ENCODE measurements around the gene CERS6. TPM values are rescaled to one million over a fixed set of nuclear protein-coding genes. Genes with fewer than 3 reads are reported as not detected.

The CERS6 gene
- total RNA-seq, 3 donors from 2014 or later, result 36.4 to 46.4 (median 44.8) TPM

GRCh38 chr2:168805615-168806014, 349.5 kb downstream of the CERS6 start:
- no peak overlapping the region for H3K27ac ChIP-seq
- DNase-seq (ENCODE audit: low spot score in 2 of 2), result no peak
- no peaks in the 10 kb centered on the region for H3K36me3 ChIP-seq
- no peaks in the 10 kb centered on the region for H3K9me3 ChIP-seq
- no peak overlapping the region for H3K4me3 ChIP-seq
- H3K27me3 ChIP-seq, result no peaks in the 10 kb centered on the region
- intact Hi-C loops (cut with DNase I; ENCODE audit: low total_unique reads), result no loop called here
- TF ChIP-seq POLR2A (IDR thresholded peaks at IDR 0.05) (no peak), POLR2AphosphoS5 (IDR thresholded peaks at IDR 0.05) (no peak)
- TF ChIP-seq, protein P1, sequence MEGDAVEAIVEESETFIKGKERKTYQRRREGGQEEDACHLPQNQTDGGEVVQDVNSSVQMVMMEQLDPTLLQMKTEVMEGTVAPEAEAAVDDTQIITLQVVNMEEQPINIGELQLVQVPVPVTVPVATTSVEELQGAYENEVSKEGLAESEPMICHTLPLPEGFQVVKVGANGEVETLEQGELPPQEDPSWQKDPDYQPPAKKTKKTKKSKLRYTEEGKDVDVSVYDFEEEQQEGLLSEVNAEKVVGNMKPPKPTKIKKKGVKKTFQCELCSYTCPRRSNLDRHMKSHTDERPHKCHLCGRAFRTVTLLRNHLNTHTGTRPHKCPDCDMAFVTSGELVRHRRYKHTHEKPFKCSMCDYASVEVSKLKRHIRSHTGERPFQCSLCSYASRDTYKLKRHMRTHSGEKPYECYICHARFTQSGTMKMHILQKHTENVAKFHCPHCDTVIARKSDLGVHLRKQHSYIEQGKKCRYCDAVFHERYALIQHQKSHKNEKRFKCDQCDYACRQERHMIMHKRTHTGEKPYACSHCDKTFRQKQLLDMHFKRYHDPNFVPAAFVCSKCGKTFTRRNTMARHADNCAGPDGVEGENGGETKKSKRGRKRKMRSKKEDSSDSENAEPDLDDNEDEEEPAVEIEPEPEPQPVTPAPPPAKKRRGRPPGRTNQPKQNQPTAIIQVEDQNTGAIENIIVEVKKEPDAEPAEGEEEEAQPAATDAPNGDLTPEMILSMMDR (IDR thresholded peaks at IDR 0.05), result no peak
- H3K4me1 ChIP-seq, result no peaks in the 10 kb centered on the region

DNA sequence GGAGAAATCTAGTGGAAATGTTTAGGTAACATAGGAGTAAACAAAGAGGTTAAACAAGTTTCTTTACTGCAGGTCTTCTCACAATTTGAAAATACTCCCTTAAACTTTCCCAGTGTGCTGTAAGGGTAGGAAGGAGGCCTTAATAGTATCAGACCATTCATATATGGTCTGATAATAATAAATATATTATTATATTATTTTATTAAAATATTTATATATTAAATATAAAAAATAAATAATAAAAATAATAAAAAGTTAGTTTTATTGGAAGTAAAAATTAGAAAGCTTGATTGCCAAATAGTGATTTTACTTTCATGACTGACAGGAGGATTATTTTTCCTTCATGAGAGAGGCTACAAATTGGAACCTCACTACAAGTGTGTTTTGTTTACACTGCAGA, 353.5 kb downstream of the CERS6 start:
- no peak for DNase-seq (ENCODE audit: low spot score in 2 of 2)
- H3K4me3 ChIP-seq, result no peak overlapping the region
- H3K9me3 ChIP-seq, result no peaks in the 10 kb centered on the region
- H3K27ac ChIP-seq, result no peak overlapping the region
- no peaks in the 10 kb centered on the region for H3K27me3 ChIP-seq
- intact Hi-C loops (cut with DNase I; ENCODE audit: low total_unique reads), result no loop called here
- no peaks in the 10 kb centered on the region for H3K4me1 ChIP-seq
- TF ChIP-seq, protein P1 (IDR thresholded peaks at IDR 0.05), result no peak
- TF ChIP-seq POLR2AphosphoS5 (IDR thresholded peaks at IDR 0.05) (no peak), POLR2A (IDR thresholded peaks at IDR 0.05) (no peak)
- no peaks in the 10 kb centered on the region for H3K36me3 ChIP-seq

DNA sequence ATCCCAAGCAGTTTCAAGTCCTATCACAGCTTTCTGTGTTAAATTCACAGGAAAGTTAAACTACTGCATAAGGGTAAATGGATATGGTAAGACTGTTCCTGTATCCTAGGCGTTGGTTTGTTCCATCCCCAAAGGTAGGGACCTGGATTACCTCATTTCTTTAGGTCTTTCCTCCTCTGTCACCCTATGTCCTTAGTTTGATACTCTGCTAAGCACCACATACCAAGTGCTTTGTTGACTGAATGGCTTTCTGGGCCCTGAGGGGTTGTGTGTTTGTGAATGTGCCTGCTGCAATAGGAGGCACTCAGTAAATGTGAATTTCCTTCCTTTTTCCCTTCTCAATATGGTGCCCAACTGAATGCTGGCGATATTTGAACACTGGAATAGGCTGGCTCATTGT, 354.2 kb downstream of the CERS6 start:
- Histone ChIP-seq H3K4me3 (no peak overlapping the region), H3K27ac (no peak overlapping the region), H3K36me3 (no peaks in the 10 kb centered on the region), H3K9me3 (no peaks in the 10 kb centered on the region), H3K4me1 (no peaks in the 10 kb centered on the region), H3K27me3 (no peaks in the 10 kb centered on the region)
- DNase-seq (ENCODE audit: low spot score in 2 of 2), result no peak
- no peak for TF ChIP-seq POLR2AphosphoS5 (IDR thresholded peaks at IDR 0.05)
- no peak for TF ChIP-seq POLR2A (IDR thresholded peaks at IDR 0.05)
- TF ChIP-seq, protein P1 (IDR thresholded peaks at IDR 0.05), result no peak
- intact Hi-C loops (cut with DNase I; ENCODE audit: low total_unique reads), result no loop called here

DNA sequence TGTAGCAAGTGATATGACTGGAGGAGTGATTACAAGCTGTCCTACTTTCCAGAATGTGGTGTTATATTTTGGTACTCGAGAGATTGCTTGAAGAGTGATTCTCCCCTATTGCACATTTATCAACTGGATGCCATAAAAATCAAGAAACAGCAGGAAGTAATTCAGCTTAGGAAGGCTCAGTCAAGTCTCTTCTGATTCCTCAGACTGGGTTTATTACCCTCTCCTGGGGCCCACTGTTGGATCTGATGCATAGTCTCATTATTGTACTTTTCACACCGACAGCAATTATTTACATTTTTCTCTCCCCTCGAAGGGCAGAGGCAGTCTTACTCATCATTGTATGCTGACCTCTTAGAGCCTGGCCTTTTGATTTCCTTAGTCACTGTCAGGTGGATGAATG, 355.6 kb downstream of the CERS6 start:
- Histone ChIP-seq H3K4me1 (no peaks in the 10 kb centered on the region), H3K27me3 (no peaks in the 10 kb centered on the region), H3K9me3 (no peaks in the 10 kb centered on the region), H3K27ac (no peak overlapping the region), H3K36me3 (no peaks in the 10 kb centered on the region), H3K4me3 (no peak overlapping the region)
- no peak for DNase-seq (ENCODE audit: low spot score in 2 of 2)
- TF ChIP-seq, protein P1 (IDR thresholded peaks at IDR 0.05), result no peak
- TF ChIP-seq POLR2AphosphoS5 (IDR thresholded peaks at IDR 0.05) (no peak), POLR2A (IDR thresholded peaks at IDR 0.05) (no peak)
- intact Hi-C loops (cut with DNase I; ENCODE audit: low total_unique reads), result no loop called here

GRCh38 chr2:168814046-168814445, 358.0 kb downstream of the CERS6 start:
- no peaks in the 10 kb centered on the region for H3K9me3 ChIP-seq
- H3K27ac ChIP-seq, result no peak overlapping the region
- H3K4me1 ChIP-seq, result no peaks in the 10 kb centered on the region
- no peak overlapping the region for H3K4me3 ChIP-seq
- TF ChIP-seq POLR2AphosphoS5 (IDR thresholded peaks at IDR 0.05) (no peak), POLR2A (IDR thresholded peaks at IDR 0.05) (no peak)
- TF ChIP-seq, protein P1 (IDR thresholded peaks at IDR 0.05), result no peak
- no peaks in the 10 kb centered on the region for H3K36me3 ChIP-seq
- no peak for DNase-seq (ENCODE audit: low spot score in 2 of 2)
- intact Hi-C loops (cut with DNase I; ENCODE audit: low total_unique reads), result no loop called here
- H3K27me3 ChIP-seq, result no peaks in the 10 kb centered on the region

Measured in breast epithelium (tissue), 4 donors.